WI38 (cell line): ENCODE results near the gene PLAAT2.

Source experiments
- H3K4me3 ChIP-seq: 2 replicates; pipeline ENCODE4 v1.5.1; 2011; ENCODE audit warnings: low read depth, mild to moderate bottlenecking, control low read depth, low read length
- TF ChIP-seq, protein P1 (sequence below): IDR thresholded peaks from 2 replicates; pipeline ENCODE4 v1.5.1; 2012; ENCODE audit warnings: low read depth, mild to moderate bottlenecking, control low read depth, low read length

The PLAAT2 gene

DNA sequence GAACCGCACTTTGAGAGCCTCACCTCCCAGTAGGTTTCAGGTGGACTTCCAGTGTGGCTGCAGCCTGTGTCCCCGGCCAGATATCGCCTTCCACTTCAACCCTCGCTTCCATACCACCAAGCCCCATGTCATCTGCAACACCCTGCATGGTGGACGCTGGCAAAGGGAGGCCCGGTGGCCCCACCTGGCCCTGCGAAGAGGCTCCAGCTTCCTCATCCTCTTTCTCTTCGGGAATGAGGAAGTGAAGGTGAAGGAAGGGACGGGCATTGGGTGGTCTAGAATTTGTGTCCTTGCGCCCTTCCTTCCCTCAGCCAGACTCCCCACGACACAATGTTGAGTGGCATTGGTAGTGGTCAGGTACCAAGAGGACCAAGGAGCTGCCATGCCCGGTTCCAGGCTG, 54.4 kb downstream of the PLAAT2 start:
- TF ChIP-seq, protein P1, sequence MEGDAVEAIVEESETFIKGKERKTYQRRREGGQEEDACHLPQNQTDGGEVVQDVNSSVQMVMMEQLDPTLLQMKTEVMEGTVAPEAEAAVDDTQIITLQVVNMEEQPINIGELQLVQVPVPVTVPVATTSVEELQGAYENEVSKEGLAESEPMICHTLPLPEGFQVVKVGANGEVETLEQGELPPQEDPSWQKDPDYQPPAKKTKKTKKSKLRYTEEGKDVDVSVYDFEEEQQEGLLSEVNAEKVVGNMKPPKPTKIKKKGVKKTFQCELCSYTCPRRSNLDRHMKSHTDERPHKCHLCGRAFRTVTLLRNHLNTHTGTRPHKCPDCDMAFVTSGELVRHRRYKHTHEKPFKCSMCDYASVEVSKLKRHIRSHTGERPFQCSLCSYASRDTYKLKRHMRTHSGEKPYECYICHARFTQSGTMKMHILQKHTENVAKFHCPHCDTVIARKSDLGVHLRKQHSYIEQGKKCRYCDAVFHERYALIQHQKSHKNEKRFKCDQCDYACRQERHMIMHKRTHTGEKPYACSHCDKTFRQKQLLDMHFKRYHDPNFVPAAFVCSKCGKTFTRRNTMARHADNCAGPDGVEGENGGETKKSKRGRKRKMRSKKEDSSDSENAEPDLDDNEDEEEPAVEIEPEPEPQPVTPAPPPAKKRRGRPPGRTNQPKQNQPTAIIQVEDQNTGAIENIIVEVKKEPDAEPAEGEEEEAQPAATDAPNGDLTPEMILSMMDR, result no peak

DNA sequence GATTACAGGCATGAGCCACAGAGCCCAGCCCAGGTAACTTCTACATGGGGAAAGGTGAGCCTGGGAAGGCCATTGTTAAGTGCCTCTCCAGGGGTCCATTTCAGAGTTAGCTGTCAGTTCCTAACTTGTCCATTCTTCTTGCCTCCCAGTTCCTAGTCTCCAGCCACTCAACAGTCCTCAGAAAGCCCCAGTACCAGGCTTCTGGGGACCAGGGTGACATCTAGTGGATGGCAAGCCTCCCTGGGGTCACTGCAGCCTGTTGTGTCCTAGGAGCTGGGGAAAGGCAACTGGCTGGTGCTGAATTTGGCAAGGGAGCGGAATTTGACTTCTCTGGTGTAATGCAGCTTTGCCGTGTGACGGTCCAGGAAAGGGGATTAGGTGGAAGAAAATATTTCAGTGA, 55.2 kb downstream of the PLAAT2 start:
- TF ChIP-seq, protein P1, result no peak
- H3K4me3 ChIP-seq, result no peak overlapping the region

More for the DNA sequence above, 54.4 kb downstream of the PLAAT2 start:
- no peak overlapping the region for H3K4me3 ChIP-seq

DNA sequence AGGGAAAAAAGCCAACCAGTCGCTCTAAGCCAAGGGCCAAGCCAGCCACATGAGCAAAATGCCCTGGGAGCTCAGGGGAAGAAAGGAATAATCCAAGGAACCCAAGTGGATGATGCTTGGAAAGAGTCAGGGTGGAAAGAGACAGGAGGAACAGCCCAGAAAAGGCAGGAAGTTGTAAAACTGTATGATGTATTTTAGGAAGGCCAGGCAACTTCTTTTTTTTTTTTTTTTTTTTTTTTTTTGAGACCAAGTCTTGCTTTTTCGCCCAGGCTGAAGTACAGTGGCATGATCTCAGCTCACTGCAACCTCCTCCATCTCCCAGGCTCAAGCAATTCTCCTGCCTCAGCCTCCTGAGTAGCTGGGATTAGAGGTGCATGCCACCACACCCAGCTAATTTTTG, 55.7 kb downstream of the PLAAT2 start:
- TF ChIP-seq, protein P1, result no peak
- H3K4me3 ChIP-seq, result no peak overlapping the region

DNA sequence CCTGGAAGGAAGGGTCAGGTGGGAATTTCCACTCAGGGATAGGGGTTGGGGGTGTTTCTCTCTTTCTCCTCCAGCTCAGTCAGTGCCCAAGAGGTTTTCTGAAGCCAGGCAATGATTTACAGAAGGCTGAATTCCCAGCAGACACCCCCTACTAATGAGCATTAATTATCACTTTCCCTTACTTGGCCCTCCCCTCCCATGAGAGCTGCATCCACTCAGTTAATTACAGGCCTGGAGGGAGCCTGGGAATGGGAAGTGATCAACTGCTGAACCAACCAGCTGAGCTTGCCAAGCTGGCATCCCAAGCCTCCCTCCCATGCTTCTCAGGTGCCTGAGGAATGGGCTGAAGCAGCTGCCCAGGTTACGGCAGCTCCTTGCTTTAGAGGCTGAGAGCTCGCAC, 56.3 kb downstream of the PLAAT2 start:
- TF ChIP-seq, protein P1, result no peak
- H3K4me3 ChIP-seq, result no peak overlapping the region

DNA sequence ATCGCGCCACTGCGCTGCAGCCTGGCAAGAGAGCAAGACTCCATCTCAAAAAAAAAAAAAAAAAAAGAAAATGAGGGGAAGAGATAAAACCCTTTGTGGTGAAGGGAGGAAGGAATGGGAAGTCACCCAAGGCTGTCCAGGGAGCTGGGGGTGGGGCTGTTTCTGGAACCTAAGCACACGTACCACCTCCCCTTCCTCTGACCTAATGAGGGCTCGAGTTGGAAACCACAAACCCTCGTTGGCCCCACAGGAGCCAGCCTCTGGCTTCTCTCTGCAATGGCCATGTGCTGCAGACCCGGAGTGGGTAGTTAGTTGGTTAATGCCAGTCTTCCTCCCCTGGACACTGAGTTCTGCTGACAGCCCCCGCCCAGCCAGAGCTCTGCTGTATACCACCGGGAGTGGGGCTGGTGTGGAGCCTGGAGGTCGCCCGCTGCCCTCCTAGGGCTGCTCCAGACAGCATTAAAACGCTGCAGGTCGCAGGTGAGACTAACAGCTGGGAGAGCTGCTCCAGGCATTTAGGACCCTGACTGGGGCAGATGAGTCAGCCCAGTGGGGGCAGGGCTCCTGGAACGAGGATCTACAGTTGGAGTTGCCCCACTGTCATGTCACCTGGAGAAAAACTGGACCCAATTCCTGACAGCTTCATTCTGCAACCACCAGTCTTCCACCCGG, 57.2 kb downstream of the PLAAT2 start, which contains the start of gene LGALS12:
Gene LGALS12, plus strand, starts transcription at position 228 of the 672 bp plus-strand sequence. Its CDS starts 375 bp downstream, at position 603.
- H3K4me3 ChIP-seq, result no peak within 1 kb of the TSS
- TF ChIP-seq, protein P1, result no peak

DNA sequence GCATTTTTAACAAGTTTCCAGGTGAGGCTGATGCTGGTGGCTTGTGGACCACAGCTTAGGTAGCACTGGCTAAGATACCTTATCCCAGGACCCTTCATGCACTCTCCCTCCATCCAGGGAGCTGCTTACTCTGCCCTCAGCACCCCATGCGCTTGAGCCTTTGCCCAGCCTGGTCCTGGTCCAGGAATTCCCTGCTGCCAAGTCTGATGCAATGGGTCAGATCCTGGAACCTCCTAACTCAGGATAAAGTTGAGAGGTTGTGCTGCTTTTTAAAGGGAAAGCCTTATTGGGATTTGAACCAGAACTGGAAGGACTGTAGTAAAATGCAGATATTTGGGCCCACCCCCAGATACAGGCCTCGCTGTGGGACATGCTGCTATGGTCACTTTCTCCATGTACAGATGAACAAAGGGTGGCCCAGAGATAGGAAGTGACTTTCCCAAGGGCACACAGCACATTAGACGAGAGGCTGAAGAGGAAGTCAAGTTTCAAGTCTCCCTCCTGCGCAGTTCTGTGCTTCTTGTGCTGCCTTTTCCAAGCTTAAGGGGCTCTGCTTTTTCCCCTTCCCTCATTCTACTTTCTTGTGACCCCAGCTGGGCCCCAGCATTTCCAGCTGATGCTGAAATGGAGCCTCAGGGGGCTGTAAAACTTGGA, 58.1 kb downstream of the PLAAT2 start:
- TF ChIP-seq, protein P1, result no peak
- no peak overlapping the region for H3K4me3 ChIP-seq

DNA sequence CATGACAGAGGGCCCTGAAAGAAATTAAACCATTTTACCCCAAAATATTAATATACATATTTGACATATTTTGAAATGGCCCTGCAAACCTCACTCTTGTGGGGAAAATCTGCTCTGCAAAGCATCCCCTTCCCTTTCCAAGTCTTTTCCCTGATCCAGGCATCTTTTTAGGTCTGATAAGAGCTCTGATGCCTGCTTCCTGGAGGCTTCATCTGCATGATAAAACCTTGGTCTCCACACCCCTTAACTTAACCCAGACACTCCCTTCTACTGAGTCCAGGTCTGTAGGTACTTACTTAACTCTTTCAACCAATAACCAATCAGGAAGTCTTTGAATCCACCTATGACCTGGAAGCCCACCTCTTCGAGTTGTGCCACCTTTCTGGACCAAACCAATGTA, 59.1 kb downstream of the PLAAT2 start:
- TF ChIP-seq, protein P1, result no peak
- H3K4me3 ChIP-seq, result no peak overlapping the region
